ENCODE results near the gene TLE1. TPM values are rescaled to one million over a fixed set of nuclear protein-coding genes. Genes with fewer than 3 reads are reported as not detected.

Gene TLE1
- total RNA-seq, 8 experiments from 2014 or later: 0.52 to 105 (median 43.0) TPM

DNA sequence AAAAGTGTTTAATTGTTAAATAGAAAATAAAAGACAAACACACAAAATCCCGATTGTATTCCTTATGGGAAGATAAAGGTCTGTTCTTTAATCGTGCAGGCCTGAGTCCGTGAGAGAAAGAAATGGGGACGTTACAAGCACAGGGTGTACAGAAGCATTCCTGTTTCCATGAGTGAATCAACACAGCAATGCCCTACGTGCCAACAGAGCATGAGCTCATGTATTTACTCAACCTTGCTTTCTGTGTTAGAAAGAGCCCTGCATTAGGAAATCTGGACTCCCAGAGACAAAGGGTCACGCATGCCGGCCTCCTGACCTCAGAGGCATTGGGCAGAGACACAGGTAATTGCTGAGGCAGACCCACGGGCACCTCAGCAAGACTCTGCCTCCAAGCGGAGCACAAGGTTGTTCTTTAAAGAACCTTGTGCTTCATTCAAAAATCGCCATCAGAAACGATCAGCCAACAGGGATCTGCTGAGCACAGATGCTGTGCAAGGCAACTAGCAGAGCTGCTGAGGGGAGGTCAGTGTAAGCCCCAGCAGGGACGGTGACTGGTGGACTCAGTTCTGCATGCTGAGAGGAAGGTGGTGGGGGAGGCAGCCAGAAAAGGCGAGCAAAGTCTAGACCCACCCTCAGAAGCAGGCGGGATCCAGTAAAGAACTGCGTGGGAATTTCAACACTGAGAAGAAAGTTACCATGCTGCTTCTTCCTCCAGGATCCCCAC is 101.0 kb downstream of the TLE1 start:
- 24 to 80% (median 65%) methylated on average over 1 to 11 of the region's 15 CpGs; no CpG with 5 or more reads in 1 of the 10 experiments for WGBS, 10 experiments
- Histone ChIP-seq H3K4me1 (replicated peaks in 1 of 2) (peaks cover 8 to 21% of the 10 kb centered on the region in 2 donors), H3K27ac (no peak overlapping the region), H3K4me3 (no peak overlapping the region)
- in situ Hi-C loops (cut with MboI; ENCODE audit: low pct_unique_long_range_greater_than_20kb in 2 of 9, low sequenced_read_pairs in 9 of 9, unreplicated experiment in 9 of 9): no loop called here
- ATAC-seq (replicated peaks in 6 of 8): peak in 5 of 8 experiments; percentile 67 to 92 (median 89)

DNA sequence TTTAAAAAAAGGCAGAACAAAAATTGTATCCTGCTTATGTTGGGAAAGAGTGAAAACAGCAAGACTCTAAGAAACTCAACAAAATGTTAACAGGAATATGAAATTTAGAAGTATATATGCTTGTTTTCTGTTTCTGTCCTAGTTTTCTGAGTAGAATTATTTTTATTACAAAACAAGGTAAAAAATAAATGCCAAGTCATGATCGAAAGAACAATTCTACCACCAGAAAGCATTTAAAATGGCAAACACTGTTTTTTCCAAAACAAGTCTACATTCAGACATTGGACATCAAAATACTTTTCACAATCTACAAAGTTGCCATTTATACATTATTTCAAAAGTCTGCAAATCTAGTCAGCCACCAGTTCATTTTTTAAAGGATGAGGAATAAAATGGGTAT is 102.6 kb downstream of the TLE1 start:
- in situ Hi-C loops (cut with MboI; ENCODE audit: low pct_unique_long_range_greater_than_20kb in 2 of 9, low sequenced_read_pairs in 9 of 9, unreplicated experiment in 9 of 9): no loop called here
- no peak for ATAC-seq (replicated peaks in 6 of 8)
- H3K27ac ChIP-seq: no peak overlapping the region
- H3K4me1 ChIP-seq (replicated peaks in 1 of 2): peaks cover 10 to 13% of the 10 kb centered on the region in 2 donors
- WGBS, 10 experiments: 80 to 100% (median 100%) methylated on average over 1 of the region's 1 CpG; no CpG with 5 or more reads in 1 of the 10 experiments
- no peak overlapping the region for H3K4me3 ChIP-seq

DNA sequence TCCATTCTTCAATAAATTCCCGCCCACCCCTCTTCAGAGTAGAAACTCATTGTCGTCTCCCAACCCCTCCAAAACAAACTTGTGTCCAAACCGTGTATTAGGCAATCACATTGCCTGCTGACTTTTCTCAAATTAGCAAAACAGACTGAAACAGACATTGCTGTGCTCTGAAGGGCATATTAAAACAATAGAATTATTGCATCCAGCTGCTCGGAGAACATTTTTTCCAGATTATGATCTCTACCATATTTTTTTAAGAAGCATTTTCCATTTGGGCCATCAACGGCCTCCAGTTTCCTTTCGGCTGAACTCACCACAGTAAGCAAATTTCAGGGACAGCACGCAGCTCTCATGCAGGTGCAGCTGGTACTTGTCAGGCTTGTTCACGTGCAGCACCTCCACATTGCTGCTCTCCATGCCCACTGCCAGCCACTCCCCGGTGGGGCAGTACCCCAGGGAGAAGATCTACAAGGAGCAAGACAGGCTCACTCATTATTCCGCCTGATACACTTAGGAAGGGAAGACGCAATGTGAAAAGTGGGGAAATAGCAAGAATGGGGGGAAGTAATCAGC is 104.1 kb downstream of the TLE1 start:
- ATAC-seq (replicated peaks in 6 of 8): no peak
- 41 to 100% (median 93%) methylated on average over 1 to 9 of the region's 11 CpGs; no CpG with 5 or more reads in 1 of the 10 experiments for WGBS, 10 experiments
- Histone ChIP-seq H3K27ac (no peak overlapping the region), H3K4me1 (replicated peaks in 1 of 2) (peaks cover 10 to 13% of the 10 kb centered on the region in 2 donors), H3K4me3 (no peak overlapping the region)
- in situ Hi-C loops (cut with MboI; ENCODE audit: low pct_unique_long_range_greater_than_20kb in 2 of 9, low sequenced_read_pairs in 9 of 9, unreplicated experiment in 9 of 9): no loop called here

DNA sequence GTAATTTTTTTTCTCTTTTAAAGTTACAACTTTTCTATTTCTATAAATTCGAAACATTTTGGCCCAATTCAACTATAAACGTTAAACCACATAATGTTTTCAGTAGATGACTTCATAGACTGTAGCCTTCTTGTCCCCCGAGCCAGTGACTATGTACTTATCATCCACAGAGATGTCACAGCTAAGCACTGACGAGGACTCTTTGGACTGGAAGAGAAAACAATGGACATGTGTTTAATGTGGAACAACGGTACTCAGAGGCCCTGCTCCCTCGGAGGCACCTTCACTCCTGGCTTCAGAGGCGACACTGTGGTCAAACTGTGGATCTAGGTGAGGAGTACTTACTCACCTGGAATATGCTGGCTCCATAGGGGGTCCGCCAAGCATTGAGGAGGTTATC is 105.2 kb downstream of the TLE1 start:
- Histone ChIP-seq H3K27ac (no peak overlapping the region), H3K4me3 (no peak overlapping the region), H3K4me1 (replicated peaks in 1 of 2) (peaks cover 10 to 13% of the 10 kb centered on the region in 2 donors)
- no peak for ATAC-seq (replicated peaks in 6 of 8)
- in situ Hi-C loops (cut with MboI; ENCODE audit: low pct_unique_long_range_greater_than_20kb in 2 of 9, low sequenced_read_pairs in 9 of 9, unreplicated experiment in 9 of 9): no loop called here
- WGBS, 10 experiments: 72 to 100% (median 91%) methylated on average over 3 to 8 of the region's 8 CpGs; no CpG with 5 or more reads in 2 of the 10 experiments

DNA sequence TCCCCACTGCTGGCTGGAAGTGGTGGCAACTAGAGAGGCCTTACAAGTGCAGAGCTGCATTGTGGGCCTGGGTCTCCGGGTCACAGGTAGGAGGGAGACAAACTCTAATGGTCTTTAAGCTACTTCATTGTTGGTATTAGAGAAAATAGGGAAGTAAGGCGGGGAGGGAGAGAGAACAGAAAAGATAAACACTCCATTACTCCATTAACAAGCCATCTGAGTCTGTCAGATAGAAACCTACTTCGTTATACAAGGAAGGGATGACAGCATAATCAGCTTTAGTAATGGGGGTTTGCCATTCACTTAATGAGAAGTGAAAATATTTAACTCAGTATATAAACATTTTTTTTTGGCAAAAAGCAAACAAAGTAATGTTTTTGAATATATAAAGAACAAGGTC is 107.4 kb downstream of the TLE1 start:
- Histone ChIP-seq H3K4me3 (no peak overlapping the region), H3K4me1 (replicated peaks in 1 of 2) (peaks cover 0 to 2% of the 10 kb centered on the region in 2 donors), H3K27ac (no peak overlapping the region)
- no peak for ATAC-seq (replicated peaks in 6 of 8)
- WGBS, 10 experiments: 61 to 100% (median 83%) methylated on average over 2 to 3 of the region's 3 CpGs
- in situ Hi-C loops (cut with MboI; ENCODE audit: low pct_unique_long_range_greater_than_20kb in 2 of 9, low sequenced_read_pairs in 9 of 9, unreplicated experiment in 9 of 9): no loop called here

DNA sequence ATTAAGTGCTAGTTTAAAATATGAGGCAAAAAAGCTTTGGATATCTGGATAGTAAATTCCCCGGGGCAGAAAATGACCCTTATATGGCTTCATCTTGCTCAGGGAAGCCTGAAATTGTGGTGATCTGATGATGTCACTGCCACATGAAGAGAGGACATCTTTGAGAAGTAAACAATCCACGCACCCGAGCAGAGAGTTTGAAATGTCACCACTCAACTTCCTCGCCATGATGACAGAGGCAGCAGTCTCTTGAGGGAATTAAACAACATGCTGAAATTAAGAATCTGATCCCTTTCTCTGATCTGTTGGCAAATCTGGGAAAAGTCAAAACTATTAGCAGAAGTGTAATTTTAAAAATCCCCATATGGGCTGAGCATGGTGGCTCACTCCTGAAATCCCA is 110.0 kb downstream of the TLE1 start:
- ATAC-seq (replicated peaks in 6 of 8): no peak
- Histone ChIP-seq H3K27ac (no peak overlapping the region), H3K4me1 (replicated peaks in 1 of 2) (peaks cover 5 to 8% of the 10 kb centered on the region in 2 donors), H3K4me3 (no peak overlapping the region)
- in situ Hi-C loops (cut with MboI; ENCODE audit: low pct_unique_long_range_greater_than_20kb in 2 of 9, low sequenced_read_pairs in 9 of 9, unreplicated experiment in 9 of 9): no loop called here
- 78 to 100% (median 95%) methylated on average over 2 to 4 of the region's 4 CpGs; no CpG with 5 or more reads in 2 of the 10 experiments for WGBS, 10 experiments

DNA sequence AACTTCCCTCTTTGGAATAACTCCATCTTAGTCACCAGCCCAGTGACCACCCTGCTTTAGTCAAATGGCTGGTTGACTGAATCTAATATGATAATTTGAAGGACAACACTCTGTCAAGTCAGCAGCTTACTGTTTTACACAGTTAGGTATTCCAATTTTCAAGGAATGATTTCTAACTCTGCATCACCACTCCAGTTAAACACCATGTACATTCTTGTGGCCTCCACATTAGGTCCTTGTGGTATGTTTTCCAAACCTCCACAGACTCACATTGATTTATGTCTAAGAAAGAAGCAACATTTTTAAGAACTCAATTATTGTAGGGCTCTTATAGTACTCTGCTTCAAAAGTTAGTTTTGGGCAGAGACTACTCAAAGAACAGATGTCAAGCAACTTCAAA is 110.7 kb downstream of the TLE1 start:
- peaks cover 12 to 16% of the 10 kb centered on the region in 2 donors for H3K4me1 ChIP-seq (replicated peaks in 1 of 2)
- H3K4me3 ChIP-seq: no peak overlapping the region
- no peak overlapping the region for H3K27ac ChIP-seq
- ATAC-seq (replicated peaks in 6 of 8): no peak
- in situ Hi-C loops (cut with MboI; ENCODE audit: low pct_unique_long_range_greater_than_20kb in 2 of 9, low sequenced_read_pairs in 9 of 9, unreplicated experiment in 9 of 9): no loop called here

DNA sequence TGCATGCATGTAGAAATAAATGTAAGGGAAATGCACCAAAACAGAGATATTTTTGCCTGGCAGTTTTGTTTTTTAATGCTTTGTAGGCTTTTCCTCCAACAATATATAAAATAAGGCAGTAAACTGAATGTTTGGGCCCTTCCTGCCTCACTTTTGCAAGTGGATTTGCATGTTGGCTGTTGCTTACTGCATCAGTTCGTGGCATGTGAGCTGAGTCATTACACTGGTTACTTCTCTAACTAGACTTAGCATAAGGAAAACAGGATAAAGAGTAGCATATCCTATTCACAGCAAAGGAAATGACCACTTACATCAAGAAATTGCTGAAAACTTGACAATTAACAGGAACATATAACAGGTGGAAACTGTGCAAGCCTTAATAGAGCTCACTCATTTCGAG is 113.4 kb downstream of the TLE1 start:
- H3K27ac ChIP-seq: no peak overlapping the region
- ATAC-seq (replicated peaks in 6 of 8): peak in 1 of 8 experiments; percentile 60
- in situ Hi-C loops (cut with MboI; ENCODE audit: low pct_unique_long_range_greater_than_20kb in 2 of 9, low sequenced_read_pairs in 9 of 9, unreplicated experiment in 9 of 9): no loop called here
- H3K4me3 ChIP-seq: no peak overlapping the region
- WGBS, 10 experiments: 0 to 88% (median 41%) methylated on average over 1 to 2 of the region's 2 CpGs
- H3K4me1 ChIP-seq (replicated peaks in 1 of 2): peaks cover 11 to 23% of the 10 kb centered on the region in 2 donors

DNA sequence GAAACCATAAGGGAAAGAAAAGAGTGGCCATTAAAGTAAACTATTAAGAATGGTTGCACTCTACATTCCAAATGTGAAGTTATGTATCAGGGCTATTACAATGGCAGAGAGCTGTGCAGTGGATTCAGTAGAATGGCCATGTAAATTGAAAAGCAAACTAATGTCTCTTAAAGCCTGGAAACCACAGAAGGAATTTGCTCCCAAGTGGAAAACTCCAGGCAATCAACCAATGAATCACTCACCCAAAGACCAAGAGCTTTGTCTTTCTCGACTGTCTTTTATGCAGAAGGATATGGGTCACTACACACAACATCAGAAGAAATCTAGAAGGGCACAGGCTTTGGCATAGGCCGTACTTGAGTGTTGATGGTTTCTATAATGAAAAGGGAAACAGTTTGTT is 114.9 kb downstream of the TLE1 start:
- 0 to 100% (median 23%) methylated on average over 1 to 2 of the region's 2 CpGs; no CpG with 5 or more reads in 3 of the 10 experiments for WGBS, 10 experiments
- in situ Hi-C loops (cut with MboI; ENCODE audit: low pct_unique_long_range_greater_than_20kb in 2 of 9, low sequenced_read_pairs in 9 of 9, unreplicated experiment in 9 of 9): no loop called here
- H3K27ac ChIP-seq: no peak overlapping the region

DNA sequence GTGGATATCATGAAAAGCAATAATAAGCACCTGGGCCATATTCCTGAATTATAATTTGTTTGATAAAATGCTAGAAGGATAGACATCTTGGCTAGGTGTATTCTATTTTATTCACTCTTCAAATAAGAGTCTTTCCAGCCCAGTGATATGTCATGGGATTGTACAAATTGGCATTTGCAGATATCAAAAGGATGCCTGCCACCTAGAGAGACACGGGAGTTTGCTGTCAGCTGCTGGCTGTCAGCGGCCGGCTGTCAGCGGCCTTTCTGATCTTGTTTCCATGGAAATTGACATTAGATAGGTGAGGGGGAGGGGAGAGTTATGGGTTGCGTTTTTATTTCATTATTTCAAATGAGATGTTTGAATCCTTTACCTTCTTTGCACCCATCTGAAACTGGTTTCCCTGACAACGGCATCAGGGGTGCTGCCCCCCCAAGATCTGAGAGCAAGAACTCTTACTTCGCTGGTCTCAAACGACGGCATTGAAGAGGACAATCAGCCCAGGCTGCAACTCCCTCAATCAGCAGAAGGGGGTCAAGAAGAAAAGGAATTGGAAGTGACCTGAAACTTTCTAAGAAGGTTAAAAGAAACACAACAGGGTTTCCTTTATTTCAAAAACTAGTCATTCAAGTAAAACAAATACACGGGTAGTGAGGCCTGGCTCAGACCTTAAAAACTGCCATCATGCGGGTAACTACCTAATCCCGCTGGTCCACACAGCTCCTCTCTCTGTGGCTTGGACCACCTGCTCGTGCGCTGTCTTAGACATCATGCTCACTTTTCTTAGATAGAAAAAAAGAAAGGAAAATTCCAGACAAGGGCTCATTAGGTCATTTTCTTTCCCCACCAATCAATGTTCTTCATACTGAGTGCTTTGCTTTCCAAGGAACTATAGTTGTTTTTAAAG is 115.7 kb downstream of the TLE1 start:
- in situ Hi-C loops (cut with MboI; ENCODE audit: low pct_unique_long_range_greater_than_20kb in 2 of 9, low sequenced_read_pairs in 9 of 9, unreplicated experiment in 9 of 9): no loop called here
- peak in 4 of 8 experiments; percentile 4 to 39 (median 34) for ATAC-seq (replicated peaks in 6 of 8)
- peak overlapping the region in 1 of 2 donors; percentile 31 for H3K27ac ChIP-seq
- 22 to 91% (median 60%) methylated on average over 1 to 12 of the region's 14 CpGs; no CpG with 5 or more reads in 1 of the 10 experiments for whole genome bisulfite sequencing, 10 experiments
- H3K4me3 ChIP-seq: no peak overlapping the region
- peaks cover 11 to 23% of the 10 kb centered on the region in 2 donors for H3K4me1 ChIP-seq (replicated peaks in 1 of 2)

More for the DNA sequence above, 114.9 kb downstream of the TLE1 start:
- H3K4me1 ChIP-seq (replicated peaks in 1 of 2): peaks cover 11 to 23% of the 10 kb centered on the region in 2 donors
- no peak overlapping the region for H3K4me3 ChIP-seq
- peak in 5 of 8 experiments; percentile 66 to 89 (median 74) for ATAC-seq (replicated peaks in 6 of 8)

DNA sequence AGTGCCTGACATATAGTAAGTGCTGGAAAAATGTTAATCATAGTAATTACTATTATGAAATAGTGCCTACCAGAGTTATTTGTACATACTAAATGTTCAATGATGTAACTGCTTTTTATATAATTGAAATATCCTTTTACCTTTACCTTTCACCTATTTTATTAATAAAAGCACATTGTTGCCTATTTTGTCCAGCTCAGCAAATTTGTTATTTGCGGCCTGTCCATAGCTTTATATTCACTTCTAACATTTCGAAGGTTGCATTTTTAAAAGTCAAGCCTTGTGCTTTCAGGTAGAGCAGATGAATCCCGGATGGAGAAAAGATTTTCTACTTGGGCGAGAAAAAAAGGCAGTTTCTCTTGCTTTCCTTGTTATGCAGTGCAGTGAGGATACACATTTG is 119.3 kb downstream of the TLE1 start:
- WGBS, 10 experiments: 75 to 100% (median 88%) methylated on average over 1 to 4 of the region's 4 CpGs

DNA sequence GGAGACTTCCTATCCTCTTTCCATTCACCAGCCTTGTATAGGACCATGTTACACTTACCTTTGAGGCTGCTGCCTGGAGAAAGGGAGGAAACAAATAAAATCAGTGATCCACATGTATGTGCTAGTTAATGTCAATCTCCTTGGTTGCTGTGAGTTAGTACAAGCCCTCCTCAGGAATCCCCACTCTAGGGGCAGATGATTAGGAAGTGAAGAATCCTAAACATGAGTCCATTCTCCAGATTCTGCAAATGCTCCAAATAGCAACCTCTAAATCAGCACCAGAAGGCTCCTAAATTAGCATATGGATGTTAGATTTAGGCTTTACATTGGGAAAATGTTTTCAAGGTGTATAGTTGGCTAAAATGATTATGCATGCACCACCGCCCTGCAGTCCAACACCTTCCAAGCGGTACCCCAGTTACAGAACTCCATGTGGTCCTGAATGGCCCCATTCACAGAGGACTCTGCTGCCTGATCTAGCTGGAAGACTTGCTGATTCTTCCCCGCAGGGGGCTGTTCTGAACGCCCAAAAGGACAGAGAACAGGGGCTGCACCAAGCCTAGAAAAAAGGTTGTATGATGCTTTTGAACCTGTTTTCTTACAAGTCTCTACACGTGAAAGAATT is 123.2 kb downstream of the TLE1 start:
- 60 to 100% (median 87%) methylated on average over 1 to 4 of the region's 5 CpGs; no CpG with 5 or more reads in 1 of the 10 experiments for WGBS, 10 experiments
- H3K27ac ChIP-seq: no peak overlapping the region
- no peak overlapping the region for H3K4me3 ChIP-seq
- no peak for ATAC-seq (replicated peaks in 6 of 8)
- in situ Hi-C loops (cut with MboI; ENCODE audit: low pct_unique_long_range_greater_than_20kb in 2 of 9, low sequenced_read_pairs in 9 of 9, unreplicated experiment in 9 of 9): no loop called here
- H3K4me1 ChIP-seq (replicated peaks in 1 of 2): peaks cover 10 to 17% of the 10 kb centered on the region in 2 donors

More for the DNA sequence above, 119.3 kb downstream of the TLE1 start:
- no peak for ATAC-seq (replicated peaks in 6 of 8)
- no peak overlapping the region for H3K27ac ChIP-seq
- peaks cover 11 to 27% of the 10 kb centered on the region in 2 donors for H3K4me1 ChIP-seq (replicated peaks in 1 of 2)
- in situ Hi-C loops (cut with MboI; ENCODE audit: low pct_unique_long_range_greater_than_20kb in 2 of 9, low sequenced_read_pairs in 9 of 9, unreplicated experiment in 9 of 9): no loop called here
- no peak overlapping the region for H3K4me3 ChIP-seq

All from motor neuron (in vitro differentiated cells).